Measurements from ENCODE around the gene SPEF1. TPM values are rescaled to one million over a fixed set of nuclear protein-coding genes. Genes with fewer than 3 reads are reported as not detected.
"Not testable (repeated sequence)": the region's sequence is repeated elsewhere in the genome, so short reads cannot be mapped to it uniquely, and the experiment has no call there.

The SPEF1 gene
- under 1 TPM in 3 of 12 donors, not detected in 9; 0.09 to 0.11 (median 0.11) TPM for polyA plus RNA-seq (ENCODE audit: insufficient read length in 12 of 12)
- long read RNA-seq, donor 1 = 0 reads
- long read RNA-seq, donor 2 = 0 reads
- long read RNA-seq, donor 3 = 0 reads
- long read RNA-seq, donor 4 = 0 reads
- long read RNA-seq, donor 5, partial matches to known transcripts = 33 of 61 reads
- long read RNA-seq, donor 5, other reads (novel, unspliced or antisense) = 28 of 61 reads
- long read RNA-seq, donor 6 = 0 reads
- long read RNA-seq, donor 7 = 0 reads
- long read RNA-seq, donor 8, partial matches to known transcripts = 0 of 1 reads
- long read RNA-seq, donor 8, other reads (novel, unspliced or antisense) = 0 of 1 reads
- long read RNA-seq, donor 9 = 0 reads
- long read RNA-seq, donor 10 = 0 reads
- long read RNA-seq, donor 11 = 0 reads

GRCh38 chr20:3781153-3781910, at the start of gene SPEF1:
TSS of gene SPEF1 (minus strand) at chr20:3781448. CDS start at chr20:3781287, 161 bp downstream.
- peak; percentile 89 for DNase-seq

- DNase-seq = not testable (repeated sequence)
These were observed 48.6 kb upstream of the SPEF1 start for GRCh38 chr20:3829891-3830290.

- no peak for DNase-seq
These were observed 47.5 kb upstream of the SPEF1 start for GRCh38 chr20:3828798-3829197.

GRCh38 chr20:3826420-3826819, 45.2 kb upstream of the SPEF1 start:
- DNase-seq = no peak

- DNase-seq = no peak
These were observed 44.3 kb upstream of the SPEF1 start for GRCh38 chr20:3825526-3825925.

GRCh38 chr20:3823881-3824280, 42.6 kb upstream of the SPEF1 start:
- no peak for DNase-seq

- no peak for DNase-seq
These were observed 40.7 kb upstream of the SPEF1 start for GRCh38 chr20:3821996-3822395.

GRCh38 chr20:3820901-3821727, 39.9 kb upstream of the SPEF1 start:
- DNase-seq = no peak

- DNase-seq = peak; percentile 97
These were observed 39.0 kb upstream of the SPEF1 start, which contains the start of gene AP5S1 for GRCh38 chr20:3820048-3820900. TSS of gene AP5S1 (plus strand) at chr20:3820547. CDS start at chr20:3822118, 1,571 bp downstream.

GRCh38 chr20:3819411-3820047, 38.3 kb upstream of the SPEF1 start:
- DNase-seq = no peak

- DNase-seq = no peak
These were observed 37.2 kb upstream of the SPEF1 start for GRCh38 chr20:3818155-3819151.

GRCh38 chr20:3815703-3816315, 34.6 kb upstream of the SPEF1 start:
- no peak for DNase-seq

GRCh38 chr20:3814928-3815495, 33.8 kb upstream of the SPEF1 start:
- DNase-seq = no peak

GRCh38 chr20:3813848-3814581, 32.8 kb upstream of the SPEF1 start:
- DNase-seq = no peak

GRCh38 chr20:3812975-3813847, 32.0 kb upstream of the SPEF1 start:
- no peak for DNase-seq

GRCh38 chr20:3812259-3812681, 31.0 kb upstream of the SPEF1 start:
- DNase-seq = no peak

Data from muscle of arm (tissue), 14 donors.